Endothelial cell of umbilical vein (primary cell): ENCODE data around the gene ETS1.

Experiments used
- EZH2 ChIP-seq: IDR thresholded peaks from 2 replicates; pipeline ENCODE4 v1.6.1; 2012; ENCODE audit warnings: borderline replicate concordance, low read depth, mild to moderate bottlenecking, moderate library complexity, low read length, inconsistent platforms; ENCODE audit not compliant: severe bottlenecking
- FOS ChIP-seq: IDR thresholded peaks from 2 replicates; pipeline ENCODE4 v1.6.1; 2011; ENCODE audit warnings: mild to moderate bottlenecking, low read length, moderate library complexity, borderline replicate concordance; ENCODE audit not compliant: insufficient read depth
- GATA2 ChIP-seq: IDR thresholded peaks from 2 replicates; pipeline ENCODE4 v1.7.0; 2011; ENCODE audit warnings: low read depth, mild to moderate bottlenecking, moderate library complexity, mixed read lengths, low read length; ENCODE audit not compliant: insufficient read length, insufficient read depth
- JUN ChIP-seq: IDR thresholded peaks from 2 replicates; pipeline ENCODE4 v1.6.1; 2011; ENCODE audit warnings: borderline replicate concordance, low read depth; ENCODE audit not compliant: insufficient read length, insufficient read depth
- MYC ChIP-seq: IDR thresholded peaks from one replicate; pipeline ENCODE4 v1.6.1; 2011; ENCODE audit warnings: mild to moderate bottlenecking, low read depth, low read length
- POLR2A ChIP-seq: IDR thresholded peaks from 2 replicates; pipeline ENCODE4 v1.6.1; 2012; ENCODE audit warnings: low read depth, mild to moderate bottlenecking, control low read depth, low read length
- POLR2AphosphoS5 ChIP-seq: IDR thresholded peaks from 2 replicates; pipeline ENCODE4 v1.6.1; 2012; ENCODE audit warnings: low read depth, mild to moderate bottlenecking, control low read depth, low read length, moderate library complexity; ENCODE audit not compliant: insufficient read depth
- TF ChIP-seq, protein P1 (sequence below), 2 donors: IDR thresholded peaks; 1 replicate in 1 of 2; 2 replicates in 1 of 2; pipeline ENCODE4 v1.5.1; 2011; ENCODE audit warnings: low read length in 2 of 2, mild to moderate bottlenecking in 2 of 2, moderate library complexity in 2 of 2, control low read depth in 1 of 2, inconsistent platforms in 1 of 2, low read depth in 1 of 2; ENCODE audit not compliant: insufficient read depth in 1 of 2; ENCODE audit errors: extremely low read depth in 1 of 2
- TF ChIP-seq, protein P2 (sequence below): IDR thresholded peaks from 2 replicates; pipeline ENCODE4 v1.6.1; 2011; ENCODE audit not compliant: insufficient read depth, insufficient read length

DNA sequence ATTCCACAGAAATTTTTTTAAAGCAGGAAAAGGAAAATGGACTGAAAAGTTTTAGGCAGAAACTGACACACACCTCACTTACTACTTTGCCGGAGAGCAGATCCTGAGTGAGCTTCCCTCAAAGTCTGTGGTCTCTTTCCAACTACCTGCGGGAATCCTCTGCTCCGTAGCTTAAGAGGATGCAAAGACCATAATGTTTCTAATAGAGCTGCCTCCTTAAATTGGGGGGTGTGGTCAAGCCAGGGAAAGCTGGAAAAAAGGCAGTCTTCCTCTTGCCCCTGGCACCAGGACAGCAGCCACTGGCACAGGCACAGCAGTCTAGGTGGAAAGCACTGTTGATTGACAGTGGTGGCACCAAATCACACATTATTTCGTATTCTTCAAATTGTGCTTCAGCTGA lies at the start of gene ETS1:
- no peak for TF ChIP-seq POLR2AphosphoS5
- TF ChIP-seq, protein P1, sequence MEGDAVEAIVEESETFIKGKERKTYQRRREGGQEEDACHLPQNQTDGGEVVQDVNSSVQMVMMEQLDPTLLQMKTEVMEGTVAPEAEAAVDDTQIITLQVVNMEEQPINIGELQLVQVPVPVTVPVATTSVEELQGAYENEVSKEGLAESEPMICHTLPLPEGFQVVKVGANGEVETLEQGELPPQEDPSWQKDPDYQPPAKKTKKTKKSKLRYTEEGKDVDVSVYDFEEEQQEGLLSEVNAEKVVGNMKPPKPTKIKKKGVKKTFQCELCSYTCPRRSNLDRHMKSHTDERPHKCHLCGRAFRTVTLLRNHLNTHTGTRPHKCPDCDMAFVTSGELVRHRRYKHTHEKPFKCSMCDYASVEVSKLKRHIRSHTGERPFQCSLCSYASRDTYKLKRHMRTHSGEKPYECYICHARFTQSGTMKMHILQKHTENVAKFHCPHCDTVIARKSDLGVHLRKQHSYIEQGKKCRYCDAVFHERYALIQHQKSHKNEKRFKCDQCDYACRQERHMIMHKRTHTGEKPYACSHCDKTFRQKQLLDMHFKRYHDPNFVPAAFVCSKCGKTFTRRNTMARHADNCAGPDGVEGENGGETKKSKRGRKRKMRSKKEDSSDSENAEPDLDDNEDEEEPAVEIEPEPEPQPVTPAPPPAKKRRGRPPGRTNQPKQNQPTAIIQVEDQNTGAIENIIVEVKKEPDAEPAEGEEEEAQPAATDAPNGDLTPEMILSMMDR (IDR thresholded peaks at IDR 0.05; ENCODE audit: extremely low read depth in 1 of 2, insufficient read depth in 1 of 2, low read depth in 1 of 2, low read length in 2 of 2): no peak
- no peak for TF ChIP-seq POLR2A
- no peak for TF ChIP-seq EZH2
- TF ChIP-seq, protein P2, sequence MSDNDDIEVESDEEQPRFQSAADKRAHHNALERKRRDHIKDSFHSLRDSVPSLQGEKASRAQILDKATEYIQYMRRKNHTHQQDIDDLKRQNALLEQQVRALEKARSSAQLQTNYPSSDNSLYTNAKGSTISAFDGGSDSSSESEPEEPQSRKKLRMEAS: no peak
- no peak for TF ChIP-seq JUN
- no peak for TF ChIP-seq FOS
- TF ChIP-seq MYC: no peak
- no peak for TF ChIP-seq GATA2
